TTC549 (cell line): ENCODE data around the gene SRD5A1.
"Not testable (repeated sequence)": the region's sequence is repeated elsewhere in the genome, so short reads cannot be mapped to it uniquely, and the experiment has no call there.

Experiments
- FAIRE-seq: peaks from 2 replicates; lab custom pipeline; 2012; peaks lifted over from hg19 to GRCh38; lab: Jason Lieb, UNC

Gene SRD5A1

GRCh38 chr5:6645571-6646362 lies 12.5 kb downstream of the SRD5A1 start:
- not testable (repeated sequence) for FAIRE-seq

- no peak for FAIRE-seq
Observed at GRCh38 chr5:6649186-6649585, 15.9 kb downstream of the SRD5A1 start.

- no peak for FAIRE-seq
Observed at GRCh38 chr5:6649681-6650080, 16.4 kb downstream of the SRD5A1 start.

- FAIRE-seq = no peak
Observed at GRCh38 chr5:6652025-6652424, 18.8 kb downstream of the SRD5A1 start.

GRCh38 chr5:6655432-6655831 lies 22.2 kb downstream of the SRD5A1 start:
- FAIRE-seq = no peak

DNA sequence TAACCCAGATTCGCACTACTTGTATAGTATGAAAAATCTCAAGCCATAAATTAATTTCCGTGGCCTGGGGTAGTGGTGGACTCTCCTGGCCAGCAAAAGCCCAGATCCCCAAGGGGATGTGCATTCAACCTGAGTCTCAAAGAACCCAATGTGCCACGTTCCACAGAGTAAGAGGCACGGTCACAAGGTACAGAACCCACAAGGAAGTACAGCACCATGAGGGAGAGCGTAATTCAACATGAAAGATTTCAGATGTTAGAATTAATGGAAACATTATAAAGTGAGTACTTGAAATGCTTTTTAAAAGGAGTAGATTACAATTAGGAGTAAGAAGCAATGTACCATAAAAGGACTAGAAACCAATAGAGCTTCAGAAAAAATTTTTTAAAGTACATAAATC lies 23.4 kb downstream of the SRD5A1 start:
- FAIRE-seq = no peak

GRCh38 chr5:6659941-6660684 lies 26.9 kb downstream of the SRD5A1 start:
- no peak for FAIRE-seq

GRCh38 chr5:6660688-6661087 lies 27.4 kb downstream of the SRD5A1 start:
- no peak for FAIRE-seq

DNA sequence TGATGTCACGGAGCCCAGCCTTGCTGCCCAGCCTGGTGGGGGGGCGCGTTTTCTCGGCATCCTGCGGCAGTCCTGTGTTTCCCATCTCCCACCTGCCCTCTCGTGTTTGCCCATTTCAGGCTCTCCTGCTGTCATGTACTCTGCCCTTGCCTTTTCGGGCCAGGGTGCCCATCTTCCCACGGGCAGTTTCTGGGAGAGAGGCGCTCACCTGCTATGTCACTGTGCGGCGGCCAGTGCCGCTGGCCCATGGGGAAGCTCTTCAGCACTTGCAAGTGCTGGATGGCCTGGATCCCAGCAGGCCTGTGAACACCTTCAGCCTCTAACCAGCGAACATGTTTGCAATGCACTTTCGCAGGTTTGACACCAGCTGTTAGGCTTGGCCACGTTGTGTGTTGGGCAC lies 33.5 kb downstream of the SRD5A1 start:
- FAIRE-seq = no peak

DNA sequence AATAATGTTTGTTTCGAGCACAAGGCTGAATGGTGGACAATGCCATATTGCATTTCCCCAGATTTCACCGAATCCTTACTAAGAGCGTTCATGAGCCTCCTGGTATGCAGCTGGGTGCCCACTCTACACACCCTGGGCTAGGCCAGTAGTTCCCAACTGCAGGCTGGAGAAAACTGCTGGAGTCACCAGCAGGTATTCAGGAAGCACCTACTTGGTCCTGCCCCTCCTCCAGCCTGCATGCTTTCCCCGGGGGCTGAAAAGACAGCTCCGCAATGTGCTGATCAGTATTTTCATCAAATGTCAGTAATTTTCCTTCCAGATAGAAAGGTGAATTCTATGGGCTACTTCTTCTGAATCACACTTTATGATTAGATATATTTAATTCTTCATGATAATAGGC lies 34.4 kb downstream of the SRD5A1 start:
- FAIRE-seq = no peak

GRCh38 chr5:6668717-6669116 lies 35.5 kb downstream of the SRD5A1 start:
- FAIRE-seq = not testable (repeated sequence)

DNA sequence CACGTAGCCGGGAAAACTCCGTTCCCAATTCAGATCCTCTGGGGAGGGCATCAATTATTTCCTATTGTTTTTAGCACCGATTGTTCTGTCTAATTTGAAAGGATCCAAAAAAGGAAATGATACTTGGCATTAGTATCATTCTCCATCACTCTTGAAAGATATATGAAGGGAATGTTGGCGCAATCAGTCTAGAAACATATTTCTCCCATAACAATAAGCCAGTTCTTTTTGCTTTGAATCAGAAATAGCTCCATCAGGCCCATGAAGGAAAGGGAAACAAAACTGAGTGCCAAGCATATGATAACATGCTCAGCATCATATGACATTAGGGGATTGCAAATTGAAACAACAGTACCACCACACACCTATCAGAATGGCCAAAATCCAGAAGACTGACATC lies 39.8 kb downstream of the SRD5A1 start:
- no peak for FAIRE-seq

- peak; percentile 43 for FAIRE-seq
Observed at GRCh38 chr5:6673963-6674362, 40.7 kb downstream of the SRD5A1 start.

GRCh38 chr5:6674421-6674820 lies 41.2 kb downstream of the SRD5A1 start:
- no peak for FAIRE-seq

- FAIRE-seq = no peak
Observed at GRCh38 chr5:6674886-6675285, 41.6 kb downstream of the SRD5A1 start.

- no peak for FAIRE-seq
Observed at GRCh38 chr5:6675784-6676491, 42.7 kb downstream of the SRD5A1 start.

DNA sequence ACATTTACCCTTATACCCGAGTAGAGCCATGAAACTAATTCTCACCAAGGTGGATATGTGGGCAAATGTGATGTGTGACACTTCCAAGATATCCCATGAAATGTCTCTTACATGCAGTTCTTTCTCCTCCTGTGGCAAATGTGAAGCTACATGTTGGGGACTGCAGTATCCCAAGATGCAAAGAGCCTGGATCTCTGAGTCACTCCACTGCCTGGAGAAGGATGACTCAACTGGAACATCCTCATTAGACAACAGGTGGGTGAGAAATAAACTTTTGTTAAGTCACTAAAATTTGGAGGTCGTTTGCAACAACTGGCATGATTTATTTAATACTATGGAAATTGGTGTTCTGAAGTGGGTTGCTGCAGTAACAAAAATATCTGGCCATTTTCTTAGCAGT lies 43.5 kb downstream of the SRD5A1 start:
- FAIRE-seq = no peak

- FAIRE-seq = no peak
Observed at GRCh38 chr5:6678385-6678784, 45.1 kb downstream of the SRD5A1 start.

GRCh38 chr5:6680922-6681321 lies 47.7 kb downstream of the SRD5A1 start:
- FAIRE-seq = no peak

- FAIRE-seq = no peak
Observed at GRCh38 chr5:6681682-6682081, 48.4 kb downstream of the SRD5A1 start.

- FAIRE-seq = no peak
Observed at GRCh38 chr5:6682239-6682638, 49.0 kb downstream of the SRD5A1 start.

DNA sequence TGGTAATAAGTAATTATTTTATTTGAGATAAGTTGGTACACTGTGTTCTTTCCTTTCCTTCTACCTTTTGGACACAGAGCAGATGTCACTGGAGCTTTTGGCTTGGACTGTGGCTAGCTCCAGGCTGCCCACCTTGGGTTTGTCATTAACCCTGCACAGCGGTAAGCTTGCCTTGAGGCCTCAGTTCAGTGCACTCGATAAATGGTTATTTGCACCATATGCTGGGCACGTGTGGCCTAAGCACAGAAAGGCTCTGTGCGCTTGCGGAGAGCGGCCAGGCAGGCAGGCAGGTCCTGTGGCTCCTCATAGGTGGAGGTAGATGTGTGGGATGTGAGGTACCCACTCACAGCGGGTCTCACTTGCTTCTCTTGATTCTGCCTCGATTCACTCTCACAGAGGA lies 50.0 kb downstream of the SRD5A1 start:
- FAIRE-seq = no peak

- FAIRE-seq = no peak
Observed at GRCh38 chr5:6684075-6684474, 50.8 kb downstream of the SRD5A1 start.
